OCI-LY7 (cell line): ENCODE data around the gene KAZN. TPM values are rescaled to one million over a fixed set of nuclear protein-coding genes. Genes with fewer than 3 reads are reported as not detected.

Source experiments
- BruUV-seq: library from RNA; stranded (reverse); fragments of 400-500 nt; replicated peaks from 2 replicates; lab custom pipeline; 2021; lab: Mats Ljungman, UMichigan
- CTCF ChIA-PET: fragments of 300-600 bp; sonication (Branson Sonifier 250); formaldehyde crosslinking; loops from one replicate; lab custom pipeline; 2022; ENCODE audit warnings: antibody characterized with exemption; ENCODE audit not compliant: unreplicated experiment; lab: Charles Lee
- POLR2A ChIA-PET: fragments of 300-600 bp; sonication (Branson Sonifier 250); formaldehyde crosslinking; loops from one replicate; lab custom pipeline; 2022; ENCODE audit warnings: antibody characterized with exemption; lab: Charles Lee
- DNase-seq: peaks from one replicate; pipeline ENCODE4 v3.0.0-alpha.2; 2015; ENCODE audit warnings: low spot score
- H2AFZ ChIP-seq: fragments of 200-600 bp; sonication (generic), shearing (Covaris generic); 2 replicates; pipeline ENCODE4 v1.6.1; 2014; ENCODE audit warnings: mild to moderate bottlenecking, antibody characterized with exemption, low read length, moderate library complexity
- H3K27ac ChIP-seq: fragments of 200-600 bp; sonication (generic); 2 replicates; pipeline ENCODE4 v1.5.1; 2014; ENCODE audit warnings: mixed run types, low read depth, mild to moderate bottlenecking, moderate library complexity, low read length, inconsistent platforms; ENCODE audit not compliant: poor library complexity, severe bottlenecking
- H3K36me3 ChIP-seq: fragments of 200-600 bp; sonication (generic); 2 replicates; pipeline ENCODE4 v1.6.1; 2014; ENCODE audit warnings: mild to moderate bottlenecking, antibody characterized with exemption, low read length, moderate library complexity, mixed read lengths; ENCODE audit not compliant: insufficient read depth
- H3K4me1 ChIP-seq: fragments of 200-600 bp; sonication (generic); 2 replicates; pipeline ENCODE4 v1.5.1; 2014; ENCODE audit warnings: mild to moderate bottlenecking, low read length; ENCODE audit not compliant: insufficient read depth, poor library complexity, severe bottlenecking
- H3K4me2 ChIP-seq: fragments of 200-600 bp; sonication (generic); 2 replicates; pipeline ENCODE4 v1.6.1; 2014; ENCODE audit warnings: mild to moderate bottlenecking, low read length
- H3K4me3 ChIP-seq: fragments of 200-600 bp; sonication (generic); 2 replicates; pipeline ENCODE4 v1.5.1; 2014; ENCODE audit warnings: mild to moderate bottlenecking, low read depth, low read length; ENCODE audit not compliant: poor library complexity, severe bottlenecking
- H3K79me2 ChIP-seq: fragments of 200-600 bp; sonication (generic); 2 replicates; pipeline ENCODE4 v1.6.1; 2016; ENCODE audit warnings: low read depth, mild to moderate bottlenecking, low read length, moderate library complexity, mixed read lengths; ENCODE audit not compliant: insufficient read depth
- H3K9me2 ChIP-seq: fragments of 200-600 bp; sonication (generic); 2 replicates; pipeline ENCODE4 v1.6.1; 2016; ENCODE audit warnings: mild to moderate bottlenecking, low read length, mixed read lengths; ENCODE audit not compliant: insufficient read depth
- H3K9me3 ChIP-seq: fragments of 200-600 bp; sonication (generic); 2 replicates; pipeline ENCODE4 v1.6.1; 2014; ENCODE audit warnings: mild to moderate bottlenecking, mixed run types, low read length, mixed read lengths
- H4K20me1 ChIP-seq: fragments of 200-600 bp; sonication (generic); 2 replicates; pipeline ENCODE4 v1.6.1; 2014; ENCODE audit warnings: mild to moderate bottlenecking, antibody characterized with exemption, low read length, moderate library complexity, mixed read lengths; ENCODE audit not compliant: insufficient read depth
- CTCF ChIP-seq: fragments of 200-600 bp; sonication (generic); conservative IDR thresholded peaks from 2 replicates; pipeline ENCODE4 v1.5.1; 2014; ENCODE audit warnings: mild to moderate bottlenecking, antibody characterized with exemption, low read length, moderate library complexity, mixed read lengths
- EZH2phosphoT487 ChIP-seq: fragments of 200-600 bp; sonication (generic); IDR thresholded peaks from 2 replicates; pipeline ENCODE4 v1.6.1; 2018; ENCODE audit warnings: low read depth, borderline replicate concordance, mild to moderate bottlenecking, mixed run types, antibody characterized with exemption, low read length, moderate library complexity, mixed read lengths
- intact Hi-C: fragments of 100-400 bp; cut with micrococcal nuclease; formaldehyde crosslinking; loops from one replicate; pipeline ENCODE4 v1.10.0; 2022; ENCODE audit not compliant: unreplicated experiment
- total RNA-seq, 2 experiments: library from RNA; depleted of rRNA in 1 of 2; stranded (reverse); fragments of >200 nt in 1 of 2; shearing (Covaris generic) in 1 of 2; gene quantifications; 2 replicates each; pipeline ENCODE4 v1.2.3, GENCODE V29; 2014 to 2022

Gene KAZN
- total RNA-seq, 2 experiments from 2014 or later, result 0.40 to 2.4 TPM

DNA sequence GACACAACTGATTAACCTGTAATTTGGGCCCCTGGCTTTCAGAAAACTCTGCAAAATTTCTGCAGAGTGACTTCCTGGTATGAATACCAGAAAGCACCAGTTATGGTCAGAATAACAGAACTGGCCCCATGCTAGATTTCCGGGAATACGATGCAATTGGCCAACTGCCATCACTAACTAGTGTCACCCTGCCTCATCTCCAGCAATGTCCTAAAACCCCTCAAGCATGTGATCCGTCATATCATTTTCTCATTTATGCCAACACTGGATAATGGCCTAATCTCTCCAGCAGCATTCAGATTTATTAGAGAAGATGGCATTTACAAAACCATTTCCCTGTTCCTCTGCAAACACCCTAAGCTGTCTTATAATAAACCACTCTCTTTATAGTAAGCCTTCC lies 15.4 kb downstream of the KAZN start:
- no peaks in the 10 kb centered on the region for H3K4me1 ChIP-seq
- BruUV-seq, result no TSS peak

DNA sequence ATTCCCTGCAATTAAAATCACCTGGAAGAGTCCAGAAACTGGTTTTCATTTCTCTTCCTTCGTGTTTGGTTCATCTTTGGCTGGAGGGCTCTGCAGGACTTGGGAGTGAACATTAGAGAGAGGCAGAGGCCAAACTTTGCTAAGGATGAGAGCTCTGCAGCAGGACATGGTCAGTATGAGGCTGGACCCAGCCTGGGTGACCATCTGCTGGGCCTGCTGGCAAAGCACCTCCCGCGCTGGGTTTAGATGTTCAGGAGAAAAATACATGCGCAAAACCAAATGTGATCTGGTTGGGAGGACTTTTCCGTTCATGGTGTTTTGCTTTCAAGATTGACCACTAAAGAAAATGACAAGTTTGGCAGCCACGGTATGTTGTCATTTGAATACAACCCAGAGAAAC lies 15.9 kb downstream of the KAZN start:
- TF ChIP-seq CTCF, result no peak
- TF ChIP-seq EZH2phosphoT487, result no peak
- H3K4me2 ChIP-seq, result no peak overlapping the region
- ChIA-PET POLR2A (no interaction called here), CTCF (no interaction called here)
- no peak overlapping the region for H2AFZ ChIP-seq
- H3K4me3 ChIP-seq, result no peak overlapping the region
- H3K9me2 ChIP-seq, result no peaks in the 10 kb centered on the region
- no peak overlapping the region for H3K27ac ChIP-seq
- intact Hi-C loops, result no loop called here
- no TSS peak for BruUV-seq
- no peak for DNase-seq
- H3K9me3 ChIP-seq, result no peaks in the 10 kb centered on the region
- H3K79me2 ChIP-seq, result no peaks in the 10 kb centered on the region
- H4K20me1 ChIP-seq, result no peaks in the 10 kb centered on the region
- no peaks in the 10 kb centered on the region for H3K36me3 ChIP-seq
- H3K4me1 ChIP-seq, result no peaks in the 10 kb centered on the region

More for the DNA sequence above, 15.4 kb downstream of the KAZN start:
- no peaks in the 10 kb centered on the region for H3K36me3 ChIP-seq
- POLR2A ChIA-PET, result no interaction called here
- no peak for DNase-seq
- H4K20me1 ChIP-seq, result no peaks in the 10 kb centered on the region
- TF ChIP-seq EZH2phosphoT487 (no peak), CTCF (no peak)
- intact Hi-C loops, result no loop called here
- no peak overlapping the region for H3K27ac ChIP-seq
- no peaks in the 10 kb centered on the region for H3K9me2 ChIP-seq
- no peak overlapping the region for H3K4me3 ChIP-seq
- no peaks in the 10 kb centered on the region for H3K79me2 ChIP-seq
- H2AFZ ChIP-seq, result no peak overlapping the region
- CTCF ChIA-PET, result no interaction called here
- H3K9me3 ChIP-seq, result no peaks in the 10 kb centered on the region
- no peak overlapping the region for H3K4me2 ChIP-seq

DNA sequence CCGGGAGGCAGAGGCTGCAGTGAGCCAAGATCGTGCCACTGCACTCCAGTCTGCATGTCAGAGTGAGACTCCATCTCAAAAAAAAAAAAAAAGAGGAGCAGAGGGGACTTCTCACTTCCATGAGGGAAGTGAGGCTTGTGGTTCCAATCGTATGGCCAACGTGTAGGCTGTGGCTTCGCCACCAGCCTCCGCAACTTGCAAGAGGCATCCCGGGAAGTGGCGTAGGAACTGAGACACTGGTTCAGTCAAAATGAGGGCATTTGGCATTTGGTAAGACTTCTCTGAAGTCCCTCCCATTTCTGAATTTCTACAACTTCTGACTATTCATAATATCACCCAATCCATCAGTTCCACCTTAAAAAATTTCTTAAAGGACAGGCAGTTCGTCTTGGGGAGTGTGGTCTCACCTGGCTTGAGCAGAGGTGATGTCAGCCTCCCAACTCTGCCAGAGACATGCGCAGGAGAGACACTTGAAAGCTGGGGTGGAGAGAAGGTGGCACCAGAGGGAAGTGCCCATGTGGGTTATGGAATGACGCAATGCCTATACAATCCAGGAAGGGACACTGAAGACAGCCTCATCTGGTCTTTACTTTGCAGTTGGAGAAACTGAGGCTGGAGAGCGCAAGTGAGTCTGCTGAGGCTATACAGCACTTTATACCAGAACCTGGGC lies 17.2 kb downstream of the KAZN start:
- H3K36me3 ChIP-seq, result no peaks in the 10 kb centered on the region
- H3K27ac ChIP-seq, result no peak overlapping the region
- CTCF ChIA-PET, result no interaction called here
- no peak for TF ChIP-seq CTCF
- no peak for TF ChIP-seq EZH2phosphoT487
- H3K79me2 ChIP-seq, result no peaks in the 10 kb centered on the region
- no peak overlapping the region for H3K4me2 ChIP-seq
- DNase-seq, result no peak
- H4K20me1 ChIP-seq, result no peaks in the 10 kb centered on the region
- no peaks in the 10 kb centered on the region for H3K4me1 ChIP-seq
- intact Hi-C loops, result no loop called here
- no peaks in the 10 kb centered on the region for H3K9me3 ChIP-seq
- POLR2A ChIA-PET, result no interaction called here
- no peak overlapping the region for H2AFZ ChIP-seq
- H3K9me2 ChIP-seq, result no peaks in the 10 kb centered on the region
- no TSS peak for BruUV-seq
- H3K4me3 ChIP-seq, result no peak overlapping the region
